Testis (tissue), 2 donors: ENCODE measurements around the gene FYN.

Experiments
- CTCF ChIP-seq, 3 experiments: fragments of 450-650 bp in 2 of 3; fragments of 200-600 bp in 1 of 3; sonication (generic) in 1 of 3; IDR thresholded peaks; one replicate each; pipeline ENCODE4 v1.5.1; 2016 to 2019; ENCODE audit warnings: antibody characterized with exemption in 3 of 3, mild to moderate bottlenecking in 2 of 3, moderate library complexity in 1 of 3
- POLR2A ChIP-seq: fragments of 450-650 bp; IDR thresholded peaks from one replicate; pipeline ENCODE4 v1.6.1; 2017; ENCODE audit warnings: antibody characterized with exemption, mild to moderate bottlenecking, moderate library complexity

GRCh38 chr6:111683749-111684267 is 189.4 kb downstream of the FYN start:
- TF ChIP-seq CTCF (IDR thresholded peaks at IDR 0.05) = no peak
- TF ChIP-seq POLR2A = no peak
